B cell (primary cell): ENCODE results near the gene THRA. TPM values are rescaled to one million over a fixed set of nuclear protein-coding genes. Genes with fewer than 3 reads are reported as not detected.

Source experiments
- ATAC-seq: fragments of 200-7000 bp; cut with Tn5 transposase; one replicate; pipeline ENCODE4 v1.10.0; 2021; ENCODE audit warnings: low read depth, mild to moderate bottlenecking, moderate number of reproducible peaks, moderate library complexity
- CTCF ChIA-PET: fragments of 350-600 bp; sonication (Branson Sonifier 250); formaldehyde crosslinking; loops from one replicate; lab custom pipeline; 2021; ENCODE audit warnings: antibody characterized with exemption, inconsistent platforms; lab: Charles Lee
- POLR2A ChIA-PET: fragments of 350-600 bp; sonication (Branson Sonifier 250); formaldehyde crosslinking; loops from one replicate; lab custom pipeline; 2021; ENCODE audit warnings: antibody characterized with exemption; lab: Charles Lee
- DNase-seq: peaks from one replicate; pipeline ENCODE4 v3.0.0; 2013
- H2AFZ ChIP-seq: 2 replicates; pipeline ENCODE4 v1.6.1; 2012; ENCODE audit warnings: mild to moderate bottlenecking, low read depth, low read length; ENCODE audit not compliant: insufficient read depth, poor library complexity, severe bottlenecking
- H3K27ac ChIP-seq, 2 donors: 1 replicate in 1 of 2; 2 replicates in 1 of 2; pipeline ENCODE4 v1.5.1; 2012 to 2013; ENCODE audit warnings: low read length in 2 of 2, mild to moderate bottlenecking in 2 of 2, moderate library complexity in 1 of 2
- H3K27me3 ChIP-seq, 4 experiments: fragments of 200-600 bp in 1 of 4; sonication (generic) in 1 of 4; replicated peaks in 1 of 4; 1 replicate in 2 of 4; 2 replicates in 2 of 4; pipeline versions ENCODE4 v1.6.1 to v1.7.0; 2013 to 2016; ENCODE audit warnings: low read length in 3 of 4, mild to moderate bottlenecking in 2 of 4, mixed read lengths in 1 of 4, moderate library complexity in 1 of 4; ENCODE audit not compliant: insufficient read depth in 4 of 4, control insufficient read depth in 3 of 4; ENCODE audit errors: control extremely low read depth in 1 of 4
- H3K36me3 ChIP-seq, 2 experiments: replicated peaks in 1 of 2; 1 replicate in 1 of 2; 2 replicates in 1 of 2; pipeline versions ENCODE4 v1.6.1 to v1.7.1; 2013; ENCODE audit warnings: low read length in 1 of 2; ENCODE audit not compliant: insufficient read depth in 2 of 2, control insufficient read depth in 1 of 2; ENCODE audit errors: control extremely low read depth in 1 of 2, extremely low read depth in 1 of 2
- H3K4me1 ChIP-seq, 2 donors: fragments of 200-600 bp in 1 of 2; sonication (generic) in 1 of 2; 1 replicate in 1 of 2; 2 replicates in 1 of 2; pipeline versions ENCODE4 v1.5.1 to v1.6.1; 2013 to 2017; ENCODE audit warnings: low read length in 2 of 2; ENCODE audit not compliant: control insufficient read depth in 2 of 2, insufficient read depth in 2 of 2
- H3K4me2 ChIP-seq: replicated peaks from 2 replicates; pipeline ENCODE3; 2012; ENCODE audit warnings: mild to moderate bottlenecking, low read depth, low read length; ENCODE audit not compliant: poor library complexity, severe bottlenecking
- H3K4me3 ChIP-seq, 5 experiments: fragments of 200-600 bp in 1 of 5; sonication (generic) in 1 of 5; 1 replicate in 3 of 5; 2 replicates in 2 of 5; pipeline versions ENCODE4 v1.5.1 to v1.7.0; 2011 to 2016; ENCODE audit warnings: low read length in 4 of 5, mild to moderate bottlenecking in 4 of 5, low read depth in 2 of 5, control low read depth in 1 of 5, moderate library complexity in 1 of 5; ENCODE audit not compliant: insufficient read depth in 1 of 5; ENCODE audit errors: control extremely low read depth in 1 of 5, extremely low read depth in 1 of 5
- H3K79me2 ChIP-seq: fragments of 200-600 bp; sonication (generic); one replicate; pipeline ENCODE4 v1.6.0; 2016; ENCODE audit warnings: low read length; ENCODE audit not compliant: control insufficient read depth, insufficient read depth
- H3K9ac ChIP-seq: fragments of 200-600 bp; sonication (generic); 2 replicates; pipeline ENCODE4 v1.6.1; 2017; ENCODE audit warnings: mild to moderate bottlenecking, low read length, moderate library complexity
- H3K9me3 ChIP-seq, 3 donors: one replicate each; pipeline versions ENCODE4 v1.6.1 to v1.7.1; 2013; ENCODE audit warnings: low read length in 2 of 3; ENCODE audit not compliant: control insufficient read depth in 2 of 3, insufficient read depth in 1 of 3; ENCODE audit errors: control extremely low read depth in 1 of 3
- H4K20me1 ChIP-seq: 2 replicates; pipeline ENCODE4 v1.6.0; 2012; ENCODE audit warnings: mild to moderate bottlenecking, low read length; ENCODE audit not compliant: insufficient read depth, control insufficient read depth, poor library complexity, severe bottlenecking
- H3K27ac Mint-ChIP-seq: one replicate; pipeline ENCODE4 v1.8.0; 2021; ENCODE audit warnings: mixed read lengths
- H3K27me3 Mint-ChIP-seq: one replicate; pipeline ENCODE4 v1.8.0; 2021; ENCODE audit warnings: mixed read lengths
- H3K4me1 Mint-ChIP-seq: one replicate; pipeline ENCODE4 v1.8.0; 2021; ENCODE audit warnings: mixed read lengths
- H3K4me3 Mint-ChIP-seq: one replicate; pipeline ENCODE4 v1.8.0; 2021; ENCODE audit warnings: mixed read lengths
- H3K9me3 Mint-ChIP-seq: one replicate; pipeline ENCODE4 v1.8.0; 2022; ENCODE audit warnings: mixed read lengths; ENCODE audit not compliant: insufficient read depth
- CTCF ChIP-seq: fragments of 200-600 bp; IDR thresholded peaks from one replicate; pipeline ENCODE4 v1.8.0; 2022; ENCODE audit warnings: antibody characterized with exemption, mild to moderate bottlenecking
- EZH2 ChIP-seq: IDR thresholded peaks from 2 replicates; pipeline ENCODE4 v1.6.1; 2012; ENCODE audit warnings: borderline replicate concordance, low read depth, mild to moderate bottlenecking, moderate library complexity, low read length; ENCODE audit not compliant: insufficient read depth, poor library complexity, severe bottlenecking
- whole genome bisulfite sequencing: methylation state at CpG from one replicate; pipeline ENCODE4 v1.1.5; 2013; ENCODE audit warnings: missing lambda C conversion rate; ENCODE audit not compliant: insufficient coverage; 5-methylcytosine and 5-hydroxymethylcytosine counted together
- intact Hi-C: fragments of 100-400 bp; cut with micrococcal nuclease; formaldehyde crosslinking; loops from one replicate; pipeline ENCODE4 v1.10.0; 2022
- polyA plus RNA-seq: library from polyadenylated mRNA; depleted of rRNA; stranded (reverse); fragments of >200 nt; gene quantifications from 2 replicates; pipeline ENCODE4 v1.2.3, GENCODE V29; 2012
- total RNA-seq, 2 donors: library from RNA; stranded (reverse); fragments of 120-200 nt in 1 of 2; gene quantifications; 1 replicate in 1 of 2; 2 replicates in 1 of 2; pipeline versions ENCODE4 v1.2.3 to v1.2.4, GENCODE V29; 2013 to 2022

THRA gene
- total and polyA plus RNA-seq, 2 donors (not counting 1 experiment from before 2014, with no cell fraction given), result 8.0 to 17.1 TPM

GRCh38 chr17:40063901-40064531, 1.3 kb downstream of the THRA start:
- peak overlapping the region; percentile 92 for H3K9ac ChIP-seq
- DNase-seq (no peak), ATAC-seq (no peak)
- peaks cover 15% of the 10 kb centered on the region for H4K20me1 ChIP-seq
- H3K4me2 ChIP-seq, result peak overlapping the region; percentile 99
- POLR2A ChIA-PET, result interaction anchor here (0.5 to 2.2 kb wide), 5 partner anchors 10 to 262 kb away, joined by 3 to 14 read pairs (median 6); partner anchors contain the start of gene MED24
- H3K27ac Mint-ChIP-seq, result peak overlapping the region; percentile 75
- no peaks in the 10 kb centered on the region for H3K9me3 ChIP-seq
- H3K27me3 Mint-ChIP-seq, result peaks cover 4% of the 10 kb centered on the region
- peaks cover 53% of the 10 kb centered on the region for H3K4me1 Mint-ChIP-seq
- peak overlapping the region; percentile 86 for H3K4me3 Mint-ChIP-seq
- 64% methylated on average over 7 of the region's 10 CpGs for WGBS
- H3K4me1 ChIP-seq, result peaks cover 31 to 37% of the 10 kb centered on the region in 2 donors
- CTCF ChIA-PET, result interaction anchor here (0.9 to 11.1 kb wide), 9 partner anchors 11 to 105 kb away, joined by 3 to 119 read pairs (median 4); partner anchors contain the start of genes MSL1 and NR1D1
- peaks cover 56% of the 10 kb centered on the region for H3K79me2 ChIP-seq
- H3K27ac ChIP-seq, result no peak overlapping the region
- intact Hi-C loops, result loop anchor here (1.0 to 2.0 kb wide), 4 partner anchors 11 to 105 kb away; partner anchors contain the start of gene NR1D1
- H2AFZ ChIP-seq, result peak overlapping the region; percentile 97
- no peaks in the 10 kb centered on the region for H3K9me3 Mint-ChIP-seq
- peaks cover 0 to 5% (median 1%) of the 10 kb centered on the region in 4 experiments for H3K27me3 ChIP-seq
- TF ChIP-seq EZH2, result no peak
- no peak for TF ChIP-seq CTCF
- peak overlapping the region in 4 of 5 experiments; percentile 91 to 96 (median 96) for H3K4me3 ChIP-seq
- H3K36me3 ChIP-seq, result no peaks in the 10 kb centered on the region
